NCI-H2196 treated with DMSO at 0.1 percent for 48 hours (cell line): ENCODE data around the gene TFPI.

Experiments
- DNase-seq: peaks from one replicate; lab custom pipeline; 2025; ENCODE audit not compliant: unreplicated experiment; lab: John Stamatoyannopoulos, UW

TFPI gene

GRCh38 chr2:187506416-187506815, 47.8 kb downstream of the TFPI start:
- DNase-seq, result no peak

GRCh38 chr2:187505065-187505672, 49.1 kb downstream of the TFPI start:
- DNase-seq, result no peak

- DNase-seq, result no peak
Observed at GRCh38 chr2:187504312-187504921, 49.8 kb downstream of the TFPI start.

- DNase-seq, result no peak
Observed at GRCh38 chr2:187503700-187504099, 50.5 kb downstream of the TFPI start.

- no peak for DNase-seq
Observed at GRCh38 chr2:187502467-187502866, 51.8 kb downstream of the TFPI start.

GRCh38 chr2:187500585-187501359, 53.5 kb downstream of the TFPI start:
- no peak for DNase-seq

- peak; percentile 11 for DNase-seq
Observed at GRCh38 chr2:187499941-187500532, 54.2 kb downstream of the TFPI start.

GRCh38 chr2:187497858-187498463, 56.3 kb downstream of the TFPI start:
- no peak for DNase-seq

GRCh38 chr2:187497140-187497539, 57.1 kb downstream of the TFPI start:
- no peak for DNase-seq

GRCh38 chr2:187495324-187495723, 58.9 kb downstream of the TFPI start:
- DNase-seq, result no peak

GRCh38 chr2:187493877-187494568, 60.2 kb downstream of the TFPI start:
- DNase-seq, result no peak

- DNase-seq, result no peak
Observed at GRCh38 chr2:187493180-187493579, 61.1 kb downstream of the TFPI start.

GRCh38 chr2:187486241-187486640, 68.0 kb downstream of the TFPI start:
- no peak for DNase-seq

- no peak for DNase-seq
Observed at GRCh38 chr2:187485523-187485922, 68.7 kb downstream of the TFPI start.

GRCh38 chr2:187483537-187483936, 70.7 kb downstream of the TFPI start:
- no peak for DNase-seq

GRCh38 chr2:187482796-187483195, 71.4 kb downstream of the TFPI start:
- no peak for DNase-seq

- DNase-seq, result no peak
Observed at GRCh38 chr2:187481543-187481942, 72.7 kb downstream of the TFPI start.

GRCh38 chr2:187478719-187479118, 75.5 kb downstream of the TFPI start:
- no peak for DNase-seq

GRCh38 chr2:187477051-187477450, 77.2 kb downstream of the TFPI start:
- no peak for DNase-seq

GRCh38 chr2:187475499-187476248, 78.6 kb downstream of the TFPI start:
- no peak for DNase-seq
